Nephron (organoid): ENCODE measurements around the gene IFNLR1.
A peak's percentile ranks its signal among the peaks of the same experiment; 100 is the strongest.

Source experiments
- H3K27ac Mint-ChIP-seq, 3 experiments: 2 replicates each; pipeline ENCODE4 v1.8.0; 2020; ENCODE audit warnings: mixed read lengths in 3 of 3, mild to moderate bottlenecking in 2 of 3, moderate library complexity in 1 of 3
- H3K27me3 Mint-ChIP-seq: 2 replicates; pipeline ENCODE4 v1.8.0; 2021; ENCODE audit warnings: low read depth, mild to moderate bottlenecking, moderate library complexity, mixed read lengths
- H3K36me3 Mint-ChIP-seq: 2 replicates; pipeline ENCODE4 v1.8.0; 2020; ENCODE audit warnings: low read depth, mixed read lengths
- H3K4me1 Mint-ChIP-seq: 2 replicates; pipeline ENCODE4 v1.8.0; 2020; ENCODE audit warnings: mixed read lengths
- H3K4me3 Mint-ChIP-seq, 3 experiments: 2 replicates each; pipeline ENCODE4 v1.8.0; 2020; ENCODE audit warnings: mild to moderate bottlenecking in 3 of 3, mixed read lengths in 3 of 3, moderate library complexity in 2 of 3
- H3K9me3 Mint-ChIP-seq: 2 replicates; pipeline ENCODE4 v1.8.0; 2020; ENCODE audit warnings: mixed read lengths
- CTCF ChIP-seq, 3 experiments: fragments of 200-600 bp; sonication (generic); IDR thresholded peaks; one replicate each; pipeline ENCODE4 v1.5.0; 2021; ENCODE audit warnings: antibody characterized with exemption in 3 of 3; ENCODE audit not compliant: unreplicated experiment in 3 of 3

IFNLR1 gene

GRCh38 chr1:24105368-24106160, 81.5 kb downstream of the IFNLR1 start:
- no peaks in the 10 kb centered on the region for H3K9me3 Mint-ChIP-seq
- peaks cover 53% of the 10 kb centered on the region for H3K4me1 Mint-ChIP-seq
- H3K27me3 Mint-ChIP-seq = peaks cover 5% of the 10 kb centered on the region
- peak overlapping the region in 1 of 3 experiments; percentile 32 for H3K4me3 Mint-ChIP-seq
- no peaks in the 10 kb centered on the region for H3K36me3 Mint-ChIP-seq
- H3K27ac Mint-ChIP-seq = peak overlapping the region; percentile 67 to 96 (median 79)
- no peak for TF ChIP-seq CTCF (IDR thresholded peaks at IDR 0.05; ENCODE audit: unreplicated experiment in 3 of 3)

DNA sequence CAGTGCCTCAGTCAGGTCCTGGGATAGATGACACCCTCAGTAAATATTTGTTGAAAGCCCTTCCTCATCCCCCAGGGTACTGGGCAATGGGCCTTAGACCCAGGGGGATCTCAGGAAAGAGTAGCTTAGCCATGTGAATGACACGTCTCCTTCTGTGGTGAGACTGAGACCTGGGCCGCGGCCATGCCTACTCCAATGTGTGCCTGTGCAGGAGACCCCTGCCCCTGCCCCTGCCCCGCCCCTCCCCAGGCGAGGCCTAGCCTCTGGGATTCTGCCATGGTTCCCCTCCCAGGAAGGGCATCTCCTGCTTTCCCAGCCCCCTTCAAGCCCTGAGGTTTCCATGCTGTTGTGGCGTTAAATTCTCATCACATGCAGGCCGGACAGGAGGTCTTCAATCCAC, 82.2 kb downstream of the IFNLR1 start:
- H3K27ac Mint-ChIP-seq = peak overlapping the region; percentile 67 to 96 (median 79)
- H3K4me3 Mint-ChIP-seq = peak overlapping the region in 1 of 3 experiments; percentile 32
- H3K36me3 Mint-ChIP-seq = no peaks in the 10 kb centered on the region
- H3K4me1 Mint-ChIP-seq = peaks cover 57% of the 10 kb centered on the region
- no peaks in the 10 kb centered on the region for H3K9me3 Mint-ChIP-seq
- TF ChIP-seq CTCF (IDR thresholded peaks at IDR 0.05; ENCODE audit: unreplicated experiment in 3 of 3) = no peak
- no peaks in the 10 kb centered on the region for H3K27me3 Mint-ChIP-seq
